Tibial artery (tissue), 4 donors: ENCODE measurements around the gene TNNC1.

Experiments used
- DNase-seq, 2 donors: peaks; one replicate each; pipeline ENCODE4 v3.0.0-alpha.2; 2019
- H3K27ac ChIP-seq, 2 donors: fragments of 200-600 bp; sonication (generic) in 1 of 2; 1 replicate in 1 of 2; 2 replicates in 1 of 2; pipeline ENCODE4 v1.5.1; 2018 to 2019; ENCODE audit warnings: mild to moderate bottlenecking in 1 of 2
- H3K27me3 ChIP-seq, 2 donors: fragments of 200-600 bp; sonication (generic) in 1 of 2; one replicate each; pipeline versions ENCODE4 v1.5.1 to v1.6.0; 2016 to 2019
- H3K36me3 ChIP-seq, 3 donors: fragments of 200-600 bp; sonication (generic) in 2 of 3; one replicate each; pipeline ENCODE4 v1.5.1; 2016 to 2019; ENCODE audit warnings: mild to moderate bottlenecking in 2 of 3
- H3K4me1 ChIP-seq, 4 donors: fragments of 200-600 bp; sonication (generic) in 2 of 4; 1 replicate in 3 of 4; 2 replicates in 1 of 4; pipeline ENCODE4 v1.5.1; 2016 to 2019
- H3K4me3 ChIP-seq, 2 donors: fragments of 200-600 bp; sonication (generic) in 1 of 2; 1 replicate in 1 of 2; 2 replicates in 1 of 2; pipeline ENCODE4 v1.5.1; 2018 to 2019; ENCODE audit warnings: mild to moderate bottlenecking in 2 of 2
- H3K9me3 ChIP-seq, 3 donors: fragments of 200-600 bp; sonication (generic) in 1 of 3; one replicate each; pipeline ENCODE4 v1.5.1; 2016 to 2019
- intact Hi-C: fragments of 100-400 bp; cut with DNase I; formaldehyde crosslinking; loops from one replicate; pipeline ENCODE4 v1.15.0; 2023; ENCODE audit warnings: low total_unique reads
- TF ChIP-seq, protein P1 (sequence below), 2 experiments: fragments of 200-600 bp in 1 of 2; fragments of 450-650 bp in 1 of 2; IDR thresholded peaks; one replicate each; pipeline ENCODE4 v1.5.1; 2017 to 2019; ENCODE audit warnings: antibody characterized with exemption in 2 of 2, mild to moderate bottlenecking in 1 of 2, moderate library complexity in 1 of 2

TNNC1 gene

DNA sequence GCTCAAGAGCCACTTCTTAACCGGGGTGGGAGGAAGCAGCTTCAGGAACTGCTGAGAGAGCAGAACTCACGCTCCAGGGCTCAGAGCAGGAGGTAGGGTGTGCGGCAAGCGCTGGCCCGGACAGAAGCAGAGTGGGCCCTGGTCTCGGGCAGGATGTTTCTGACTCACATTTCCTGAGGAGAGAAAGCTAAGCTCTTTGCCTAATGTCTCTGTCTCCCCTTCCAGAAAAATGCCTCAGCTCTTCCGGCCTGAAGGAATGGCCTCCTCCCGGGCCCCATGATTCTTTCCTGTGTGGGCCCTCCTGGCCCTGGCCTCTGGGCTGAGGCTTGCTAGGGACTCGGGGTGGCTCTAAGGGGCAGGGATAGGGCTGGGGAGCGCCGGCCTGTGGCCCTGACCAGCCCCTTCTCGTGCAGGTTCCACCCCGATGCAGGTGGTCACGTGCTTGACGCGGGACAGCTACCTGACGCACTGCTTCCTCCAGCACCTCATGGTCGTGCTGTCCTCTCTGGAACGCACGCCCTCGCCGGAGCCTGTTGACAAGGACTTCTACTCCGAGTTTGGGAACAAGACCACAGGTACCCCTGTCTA is 37.2 kb upstream of the TNNC1 start:
- DNase-seq = peak in 1 of 2 donors; percentile 61
- Histone ChIP-seq H3K27me3 (no peaks in the 10 kb centered on the region), H3K4me3 (no peak overlapping the region), H3K9me3 (no peaks in the 10 kb centered on the region), H3K4me1 (peaks cover 0 to 23% (median 0%) of the 10 kb centered on the region in 4 donors), H3K27ac (no peak overlapping the region), H3K36me3 (peaks cover 67 to 79% (median 72%) of the 10 kb centered on the region in 3 donors)
- TF ChIP-seq, protein P1, sequence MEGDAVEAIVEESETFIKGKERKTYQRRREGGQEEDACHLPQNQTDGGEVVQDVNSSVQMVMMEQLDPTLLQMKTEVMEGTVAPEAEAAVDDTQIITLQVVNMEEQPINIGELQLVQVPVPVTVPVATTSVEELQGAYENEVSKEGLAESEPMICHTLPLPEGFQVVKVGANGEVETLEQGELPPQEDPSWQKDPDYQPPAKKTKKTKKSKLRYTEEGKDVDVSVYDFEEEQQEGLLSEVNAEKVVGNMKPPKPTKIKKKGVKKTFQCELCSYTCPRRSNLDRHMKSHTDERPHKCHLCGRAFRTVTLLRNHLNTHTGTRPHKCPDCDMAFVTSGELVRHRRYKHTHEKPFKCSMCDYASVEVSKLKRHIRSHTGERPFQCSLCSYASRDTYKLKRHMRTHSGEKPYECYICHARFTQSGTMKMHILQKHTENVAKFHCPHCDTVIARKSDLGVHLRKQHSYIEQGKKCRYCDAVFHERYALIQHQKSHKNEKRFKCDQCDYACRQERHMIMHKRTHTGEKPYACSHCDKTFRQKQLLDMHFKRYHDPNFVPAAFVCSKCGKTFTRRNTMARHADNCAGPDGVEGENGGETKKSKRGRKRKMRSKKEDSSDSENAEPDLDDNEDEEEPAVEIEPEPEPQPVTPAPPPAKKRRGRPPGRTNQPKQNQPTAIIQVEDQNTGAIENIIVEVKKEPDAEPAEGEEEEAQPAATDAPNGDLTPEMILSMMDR (IDR thresholded peaks at IDR 0.05) = no peak
- intact Hi-C loops = no loop called here

DNA sequence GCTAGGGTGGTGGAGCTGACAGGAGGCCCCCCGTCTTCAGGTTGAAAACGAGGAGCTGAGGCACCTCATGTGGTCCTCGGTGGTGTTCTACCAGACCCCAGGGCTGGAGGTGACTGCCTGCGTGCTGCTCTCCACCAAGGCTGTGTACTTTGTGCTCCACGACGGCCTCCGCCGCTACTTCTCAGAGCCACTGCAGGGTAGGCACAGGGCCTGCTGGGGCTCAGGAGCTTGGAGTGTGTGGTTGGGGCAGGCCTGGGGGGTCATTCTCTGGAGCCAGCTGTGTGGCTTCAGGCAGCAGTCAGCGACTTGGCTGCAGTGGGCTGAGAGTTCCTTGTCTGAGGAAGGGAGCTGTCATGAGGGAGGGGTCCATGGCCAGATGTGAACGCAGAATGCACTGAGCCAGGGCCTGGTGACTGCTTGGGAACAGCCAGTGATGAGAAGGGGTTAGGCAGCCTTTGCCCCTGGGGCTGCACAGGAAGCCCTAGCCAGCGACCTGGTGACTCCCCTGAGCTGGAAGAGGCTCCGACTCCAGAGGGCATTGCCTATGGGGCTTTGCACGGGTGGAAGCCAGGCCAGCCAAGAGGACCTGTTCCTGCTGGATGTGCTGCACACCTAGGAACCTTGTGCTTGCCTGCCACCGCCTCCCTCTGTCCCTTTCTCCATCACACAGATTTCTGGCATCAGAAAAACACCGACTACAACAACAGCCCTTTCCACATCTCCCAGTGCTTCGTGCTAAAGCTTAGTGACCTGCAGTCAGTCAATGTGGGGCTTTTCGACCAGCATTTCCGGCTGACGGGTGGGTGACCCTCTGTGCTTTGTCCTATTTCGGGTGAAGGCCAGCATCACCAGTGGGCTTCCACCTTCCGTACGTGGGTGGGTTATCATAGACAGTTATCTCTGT is 36.4 kb upstream of the TNNC1 start:
- DNase-seq = no peak
- intact Hi-C loops = no loop called here
- no peaks in the 10 kb centered on the region for H3K9me3 ChIP-seq
- no peak overlapping the region for H3K4me3 ChIP-seq
- TF ChIP-seq, protein P1 (IDR thresholded peaks at IDR 0.05) = no peak
- no peak overlapping the region for H3K27ac ChIP-seq
- H3K27me3 ChIP-seq = no peaks in the 10 kb centered on the region
- peaks cover 0 to 16% (median 0%) of the 10 kb centered on the region in 4 donors for H3K4me1 ChIP-seq
- peaks cover 75 to 87% (median 79%) of the 10 kb centered on the region in 3 donors for H3K36me3 ChIP-seq

DNA sequence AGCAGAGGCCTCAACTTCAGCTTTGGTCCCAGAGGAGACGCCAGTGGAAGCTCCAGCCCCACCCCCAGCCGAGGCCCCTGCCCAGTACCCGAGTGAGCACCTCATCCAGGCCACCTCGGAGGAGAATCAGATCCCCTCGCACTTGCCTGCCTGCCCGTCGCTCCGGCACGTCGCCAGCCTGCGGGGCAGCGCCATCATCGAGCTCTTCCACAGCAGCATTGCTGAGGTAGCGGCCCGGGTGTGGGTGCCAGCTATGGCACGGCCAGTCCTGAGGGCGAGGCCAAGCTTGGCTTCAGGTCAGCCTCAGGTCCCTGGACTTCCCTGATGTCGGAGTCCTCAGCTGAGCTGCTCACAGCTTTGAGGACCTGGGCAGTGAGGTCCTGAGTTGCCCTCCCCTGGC is 35.6 kb upstream of the TNNC1 start:
- H3K9me3 ChIP-seq = no peaks in the 10 kb centered on the region
- H3K4me3 ChIP-seq = no peak overlapping the region
- no peak overlapping the region for H3K27ac ChIP-seq
- TF ChIP-seq, protein P1 (IDR thresholded peaks at IDR 0.05) = no peak
- intact Hi-C loops = no loop called here
- H3K27me3 ChIP-seq = no peaks in the 10 kb centered on the region
- H3K36me3 ChIP-seq = peaks cover 78 to 95% (median 87%) of the 10 kb centered on the region in 3 donors
- DNase-seq = no peak
- peaks cover 0 to 10% (median 0%) of the 10 kb centered on the region in 4 donors for H3K4me1 ChIP-seq

DNA sequence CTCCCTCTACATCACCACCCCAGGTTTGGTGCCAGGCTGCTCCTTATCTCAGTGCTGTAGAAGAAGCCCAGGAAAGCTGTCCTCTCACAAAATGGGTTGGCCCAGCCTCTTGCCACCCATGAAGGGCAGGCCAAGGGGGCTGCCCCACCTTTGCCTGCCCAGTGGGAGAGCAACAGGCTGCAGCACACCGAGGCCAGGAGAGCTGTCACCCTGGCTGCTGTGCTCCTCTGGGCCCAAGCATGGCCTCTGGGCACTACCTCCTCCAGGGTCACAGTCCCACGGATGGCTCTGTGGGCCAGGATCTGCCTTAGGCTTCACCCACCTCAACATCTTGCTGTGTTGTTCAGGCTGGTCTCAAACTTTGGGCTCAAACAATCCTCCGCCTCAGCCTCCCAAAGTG is 34.9 kb upstream of the TNNC1 start:
- Histone ChIP-seq H3K27me3 (no peaks in the 10 kb centered on the region), H3K27ac (no peak overlapping the region), H3K4me3 (no peak overlapping the region), H3K4me1 (peaks cover 0 to 13% (median 0%) of the 10 kb centered on the region in 4 donors), H3K9me3 (no peaks in the 10 kb centered on the region), H3K36me3 (peaks cover 78 to 100% (median 90%) of the 10 kb centered on the region in 3 donors)
- intact Hi-C loops = no loop called here
- TF ChIP-seq, protein P1 (IDR thresholded peaks at IDR 0.05) = no peak
- DNase-seq = no peak

DNA sequence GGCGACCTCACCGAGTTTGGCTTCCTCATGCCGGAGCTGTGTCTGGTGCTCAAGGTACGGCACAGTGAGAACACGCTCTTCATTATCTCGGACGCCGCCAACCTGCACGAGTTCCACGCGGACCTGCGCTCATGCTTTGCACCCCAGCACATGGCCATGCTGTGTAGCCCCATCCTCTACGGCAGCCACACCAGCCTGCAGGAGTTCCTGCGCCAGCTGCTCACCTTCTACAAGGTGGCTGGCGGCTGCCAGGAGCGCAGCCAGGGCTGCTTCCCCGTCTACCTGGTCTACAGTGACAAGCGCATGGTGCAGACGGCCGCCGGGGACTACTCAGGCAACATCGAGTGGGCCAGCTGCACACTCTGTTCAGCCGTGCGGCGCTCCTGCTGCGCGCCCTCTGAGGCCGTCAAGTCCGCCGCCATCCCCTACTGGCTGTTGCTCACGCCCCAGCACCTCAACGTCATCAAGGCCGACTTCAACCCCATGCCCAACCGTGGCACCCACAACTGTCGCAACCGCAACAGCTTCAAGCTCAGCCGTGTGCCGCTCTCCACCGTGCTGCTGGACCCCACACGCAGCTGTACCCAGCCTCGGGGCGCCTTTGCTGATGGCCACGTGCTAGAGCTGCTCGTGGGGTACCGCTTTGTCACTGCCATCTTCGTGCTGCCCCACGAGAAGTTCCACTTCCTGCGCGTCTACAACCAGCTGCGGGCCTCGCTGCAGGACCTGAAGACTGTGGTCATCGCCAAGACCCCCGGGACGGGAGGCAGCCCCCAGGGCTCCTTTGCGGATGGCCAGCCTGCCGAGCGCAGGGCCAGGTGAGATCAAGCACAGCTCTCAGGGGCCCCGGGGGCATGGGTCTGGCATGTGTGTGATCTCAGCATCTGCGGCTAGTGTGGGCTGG is 34.2 kb upstream of the TNNC1 start:
- Histone ChIP-seq H3K4me3 (no peak overlapping the region), H3K27ac (no peak overlapping the region), H3K36me3 (peaks cover 80 to 100% (median 94%) of the 10 kb centered on the region in 3 donors), H3K27me3 (no peaks in the 10 kb centered on the region), H3K4me1 (peaks cover 0 to 13% (median 0%) of the 10 kb centered on the region in 4 donors), H3K9me3 (no peaks in the 10 kb centered on the region)
- TF ChIP-seq, protein P1 (IDR thresholded peaks at IDR 0.05) = no peak
- DNase-seq = no peak
- intact Hi-C loops = no loop called here
